GM12878 (cell line): ENCODE results near the gene POU6F2. TPM values are rescaled to one million over a fixed set of nuclear protein-coding genes. Genes with fewer than 3 reads are reported as not detected.

Source experiments
- ATAC-seq: fragments of 200-7000 bp; cut with Tn5 transposase; 3 replicates; pipeline ENCODE4 v1.9.1; 2020; ENCODE audit warnings: mild to moderate bottlenecking, moderate library complexity
- BruUV-seq: library from RNA; stranded (reverse); fragments of 400-500 nt; replicated peaks from 2 replicates; lab custom pipeline; 2021; lab: Mats Ljungman, UMichigan
- CTCF ChIA-PET: fragments of 300-600 bp; sonication (Branson Sonifier 250); formaldehyde crosslinking; extraction: SDS; loops from one replicate; lab custom pipeline; 2021; ENCODE audit warnings: inconsistent platforms; lab: Yijun Ruan, JAX
- POLR2A ChIA-PET: fragments of 350-600 bp; formaldehyde crosslinking; extraction: SDS; loops from one replicate; lab custom pipeline; 2021; ENCODE audit warnings: inconsistent platforms; lab: Charles Lee
- RAD21 ChIA-PET: fragments of 300-600 bp; sonication (Branson Sonifier 250); formaldehyde crosslinking; loops from one replicate; lab custom pipeline; 2023; ENCODE audit warnings: antibody characterized with exemption; ENCODE audit not compliant: unreplicated experiment; lab: Charles Lee
- SMC1A ChIA-PET: fragments of 300-600 bp; sonication (Branson Sonifier 250); formaldehyde crosslinking; loops from one replicate; lab custom pipeline; 2023; ENCODE audit not compliant: unreplicated experiment, uncharacterized antibody; lab: Charles Lee
- DNase-seq: peaks from one replicate; pipeline ENCODE4 v3.0.0-alpha.2; 2011; ENCODE audit warnings: low read depth, low spot score
- FAIRE-seq: peaks from 3 replicates; lab custom pipeline; 2011; peaks lifted over from hg19 to GRCh38; lab: Jason Lieb, UNC
- H2AFZ ChIP-seq: 2 replicates; pipeline ENCODE4 v1.6.0; 2011; ENCODE audit warnings: low read depth, low read length, control low read depth; ENCODE audit not compliant: control insufficient read depth
- H3K27ac ChIP-seq: 2 replicates; pipeline ENCODE4 v1.5.1; 2011; ENCODE audit warnings: control low read depth; ENCODE audit not compliant: control insufficient read depth, insufficient read depth
- H3K27me3 ChIP-seq, 2 experiments: replicated peaks in 1 of 2; 2 replicates each; pipeline versions ENCODE4 v1.6.0 to v1.6.1; 2011; ENCODE audit warnings: low read length in 1 of 2; ENCODE audit not compliant: control insufficient read depth in 2 of 2, insufficient read depth in 2 of 2
- H3K36me3 ChIP-seq, 2 experiments: 2 replicates each; pipeline ENCODE4 v1.5.1; 2011; ENCODE audit warnings: low read length in 1 of 2; ENCODE audit not compliant: control insufficient read depth in 2 of 2, insufficient read depth in 2 of 2
- H3K4me1 ChIP-seq: 2 replicates; pipeline ENCODE4 v1.6.1; 2011; ENCODE audit warnings: mild to moderate bottlenecking, low read length, moderate library complexity, mixed read lengths; ENCODE audit not compliant: control insufficient read depth, insufficient read depth
- H3K4me2 ChIP-seq: 2 replicates; pipeline ENCODE4 v1.6.0; 2011; ENCODE audit warnings: control low read depth; ENCODE audit not compliant: control insufficient read depth, insufficient read depth
- H3K4me3 ChIP-seq: fragments of 200-600 bp; sonication (generic); 2 replicates; pipeline ENCODE4 v1.5.1; 2016
- H3K79me2 ChIP-seq: 2 replicates; pipeline ENCODE4 v1.6.0; 2011; ENCODE audit warnings: low read length; ENCODE audit not compliant: control insufficient read depth, insufficient read depth
- H3K9ac ChIP-seq: 2 replicates; pipeline ENCODE4 v1.8.0; 2011; ENCODE audit warnings: low read length, control low read depth, mixed read lengths; ENCODE audit not compliant: control insufficient read depth, insufficient read depth
- H3K9me3 ChIP-seq: replicated peaks from 3 replicates; pipeline ENCODE4 v1.5.1; 2011; ENCODE audit warnings: mild to moderate bottlenecking, low read length; ENCODE audit not compliant: control insufficient read depth, insufficient read depth
- H4K20me1 ChIP-seq: 2 replicates; pipeline ENCODE4 v1.6.0; 2011; ENCODE audit not compliant: control insufficient read depth, insufficient read depth
- CBFB ChIP-seq: IDR thresholded peaks from 2 replicates; pipeline ENCODE4 v1.6.1; 2016; ENCODE audit warnings: antibody characterized with exemption, low read depth
- CHD1 ChIP-seq: IDR thresholded peaks from 2 replicates; pipeline ENCODE4 v1.6.1; 2012; ENCODE audit warnings: low read depth, low read length, improper control_type of control experiment
- NFYA ChIP-seq: IDR thresholded peaks from 2 replicates; pipeline ENCODE4 v1.6.1; 2011; ENCODE audit warnings: low read depth, mild to moderate bottlenecking, low read length, improper control_type of control experiment, borderline replicate concordance
- PRDM15 ChIP-seq: fragments of 450-650 bp; formaldehyde crosslinking; IDR thresholded peaks from 2 replicates; pipeline ENCODE4 v1.4.0; 2020; ENCODE audit warnings: mild to moderate bottlenecking, moderate library complexity
- RBBP5 ChIP-seq: fragments of 200-600 bp; sonication (generic); conservative IDR thresholded peaks from 2 replicates; pipeline ENCODE4 v1.6.1; 2016
- SRF ChIP-seq, 2 experiments: IDR thresholded peaks; 2 replicates each; pipeline ENCODE4 v1.6.1; 2011; ENCODE audit warnings: low read depth in 2 of 2, low read length in 2 of 2, mild to moderate bottlenecking in 1 of 2, moderate library complexity in 1 of 2
- SUPT20H ChIP-seq: IDR thresholded peaks from 2 replicates; pipeline ENCODE4 v1.6.1; 2011; ENCODE audit warnings: low read depth, mild to moderate bottlenecking, low read length, moderate library complexity, borderline replicate concordance; ENCODE audit not compliant: control insufficient read depth
- WRNIP1 ChIP-seq: IDR thresholded peaks from 2 replicates; pipeline ENCODE4 v1.6.1; 2011; ENCODE audit warnings: low read depth, low read length, improper control_type of control experiment, borderline replicate concordance
- ZBTB40 ChIP-seq: fragments of 450-650 bp; IDR thresholded peaks from 2 replicates; pipeline ENCODE4 v1.6.1; 2016; ENCODE audit warnings: mild to moderate bottlenecking, moderate library complexity, borderline replicate concordance
- WGBS: methylation state at CpG from one replicate; pipeline ENCODE4 v1.1.6; 2016; ENCODE audit warnings: low lambda C conversion rate; ENCODE audit not compliant: insufficient replicate concordance, insufficient coverage; ENCODE audit errors: missing lambda C conversion rate; 5-methylcytosine and 5-hydroxymethylcytosine counted together
- in situ Hi-C: fragments of 300-500 bp; cut with MboI; formaldehyde crosslinking; loops from 9 replicates; pipeline ENCODE4 v1.14.3; 2018; ENCODE audit warnings: mixed read lengths
- intact Hi-C: fragments of 100-400 bp; cut with micrococcal nuclease; formaldehyde crosslinking; loops from one replicate; pipeline ENCODE4 v1.14.2; 2022; ENCODE audit not compliant: unreplicated experiment
- polyA plus RNA-seq, 11 experiments: library from polyadenylated mRNA; depleted of rRNA in 4 of 11; unstranded in 6 of 11; stranded (reverse) in 5 of 11; fragments of >200 nt; fragmentation: Nextera tagmentation in 4 of 11; fragmentation: Illumina TruSeq in 1 of 11; extraction: Ambion mirVana in 4 of 11; extraction: Trizol in 1 of 11; gene quantifications; 1 replicate in 1 of 11; 2 replicates in 10 of 11; pipeline versions ENCODE4 v1.2.1 to v1.2.3, GENCODE V29; 2011 to 2016; ENCODE audit warnings: inconsistent platforms in 2 of 11, missing spikeins in 2 of 11, low read depth in 1 of 11
- total RNA-seq, 4 experiments: library from RNA; depleted of rRNA in 3 of 4; stranded (reverse); fragments of >200 nt in 3 of 4; fragmentation: Illumina TruSeq in 1 of 4; extraction: Trizol in 1 of 4; gene quantifications; 2 replicates each; pipeline versions ENCODE4 v1.2.1 to v1.2.3, GENCODE V29; 2013 to 2021
- TF ChIP-seq, protein P1 (sequence below): IDR thresholded peaks from 2 replicates; pipeline ENCODE4 v1.6.1; 2011; ENCODE audit warnings: low read depth, mild to moderate bottlenecking, low read length, moderate library complexity, borderline replicate concordance; ENCODE audit errors: extremely low read depth

POU6F2 gene
- total and polyA plus RNA-seq, 10 of the 15 experiments (the other 5 are each of a cell fraction or from before 2014, with no cell fraction given), result 0.10 TPM; not detected in 9

DNA sequence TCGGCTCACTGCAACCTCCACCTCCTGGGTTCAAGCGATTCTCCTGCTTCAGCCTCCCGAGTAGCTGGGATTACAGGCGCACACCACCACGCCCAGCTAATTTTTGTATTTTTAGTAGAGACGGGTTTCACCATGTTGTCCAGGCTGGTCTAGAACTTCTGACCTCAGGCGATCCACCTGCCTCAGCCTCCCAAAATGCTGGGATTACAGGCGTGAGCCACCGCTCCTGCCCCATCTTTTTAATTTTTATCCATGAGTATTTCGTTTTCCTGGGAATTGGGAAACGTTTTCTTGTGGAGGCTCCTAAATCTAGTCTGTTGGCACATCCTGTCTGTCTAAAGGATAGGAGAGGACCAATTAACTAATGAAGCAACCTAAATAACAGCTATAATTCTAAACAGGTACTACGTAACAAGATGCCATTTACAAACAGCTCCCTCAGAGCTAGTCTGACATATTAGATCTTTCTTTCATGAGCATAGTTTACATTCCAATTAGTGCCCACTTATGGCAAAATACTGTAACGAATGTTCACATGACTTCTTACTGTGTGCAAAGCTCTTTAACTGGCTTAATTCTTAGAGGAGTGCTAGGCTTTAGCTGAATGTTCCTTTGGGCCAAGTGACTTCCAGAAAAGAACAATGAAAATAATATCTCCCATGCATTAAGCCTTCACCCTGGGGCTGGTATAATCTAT is 437.5 kb downstream of the POU6F2 start:
- 69% methylated on average over 13 of the region's 13 CpGs for WGBS
- H3K4me3 ChIP-seq, result no peak overlapping the region
- RAD21 ChIA-PET, result interaction anchor here (0.6 to 1.3 kb wide), 3 partner anchors 75 to 111 kb away, joined by 3 read pairs; no protein-coding TSS in a partner anchor
- TF ChIP-seq PRDM15 (CRISPR knock-in tag), result no peak
- no peak for TF ChIP-seq SUPT20H
- TF ChIP-seq CHD1, result no peak
- TF ChIP-seq SRF (IDR thresholded peaks at IDR 0.05; ENCODE audit: low read depth in 2 of 2, low read length in 2 of 2), result no peak
- no peak for TF ChIP-seq NFYA
- TF ChIP-seq, protein P1, sequence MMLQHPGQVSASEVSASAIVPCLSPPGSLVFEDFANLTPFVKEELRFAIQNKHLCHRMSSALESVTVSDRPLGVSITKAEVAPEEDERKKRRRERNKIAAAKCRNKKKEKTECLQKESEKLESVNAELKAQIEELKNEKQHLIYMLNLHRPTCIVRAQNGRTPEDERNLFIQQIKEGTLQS, result no peak
- no peak for TF ChIP-seq CBFB
- no peak for TF ChIP-seq WRNIP1
- TF ChIP-seq ZBTB40, result no peak
- TF ChIP-seq RBBP5, result no peak

More for the DNA sequence above, 437.5 kb downstream of the POU6F2 start:
- no peak overlapping the region for H3K27ac ChIP-seq
- H3K27me3 ChIP-seq, result no peaks in the 10 kb centered on the region
- POLR2A ChIA-PET, result interaction anchor here (0.7 to 1.3 kb wide), 4 partner anchors 9 to 190 kb away, joined by 3 read pairs; no protein-coding TSS in a partner anchor
- ATAC-seq (no peak), FAIRE-seq (no peak), DNase-seq (no peak)
- BruUV-seq, result no TSS peak
- H2AFZ ChIP-seq, result no peak overlapping the region
- H4K20me1 ChIP-seq, result no peaks in the 10 kb centered on the region
- SMC1A ChIA-PET, result interaction anchor here (0.7 to 1.5 kb wide), 7 partner anchors 9 to 158 kb away, joined by 3 to 11 read pairs (median 3); no protein-coding TSS in a partner anchor
- CTCF ChIA-PET, result interaction anchor here (0.7 to 5.6 kb wide), 7 partner anchors 10 to 484 kb away, joined by 3 to 29 read pairs (median 4); no protein-coding TSS in a partner anchor
- H3K9ac ChIP-seq, result no peak overlapping the region
- H3K36me3 ChIP-seq, result no peaks in the 10 kb centered on the region
- no peak overlapping the region for H3K4me2 ChIP-seq
- no peaks in the 10 kb centered on the region for H3K4me1 ChIP-seq
- intact Hi-C loops (no loop called here), in situ Hi-C loops (no loop called here)
- H3K79me2 ChIP-seq, result no peaks in the 10 kb centered on the region
- H3K9me3 ChIP-seq, result no peaks in the 10 kb centered on the region
